DND-41 (cell line): Measurements from ENCODE around the gene PRKCE.

Source experiments
- ATAC-seq: fragments of 200-7000 bp; cut with Tn5 transposase; 3 replicates; pipeline ENCODE4 v1.9.1; 2021; ENCODE audit warnings: low read depth; ENCODE audit not compliant: insufficient read depth
- DNase-seq: peaks from one replicate; pipeline ENCODE4 v3.0.0-alpha.2; 2020
- H2AFZ ChIP-seq: 2 replicates; pipeline ENCODE4 v1.6.0; 2012; ENCODE audit warnings: low read depth, low read length
- H3K27ac ChIP-seq: 2 replicates; pipeline ENCODE4 v1.5.1; 2012; ENCODE audit warnings: low read length, inconsistent platforms
- H3K27me3 ChIP-seq: fragments of 200-600 bp; sonication (generic); 2 replicates; pipeline ENCODE4 v1.6.0; 2012; ENCODE audit warnings: low read length, mild to moderate bottlenecking, inconsistent platforms; ENCODE audit not compliant: insufficient read depth, poor library complexity
- H3K36me3 ChIP-seq: 2 replicates; pipeline ENCODE4 v1.5.1; 2012; ENCODE audit warnings: low read length, inconsistent platforms; ENCODE audit not compliant: insufficient read depth
- H3K4me1 ChIP-seq: 2 replicates; pipeline ENCODE4 v1.5.1; 2012; ENCODE audit warnings: mild to moderate bottlenecking, low read length; ENCODE audit not compliant: insufficient read depth
- H3K4me2 ChIP-seq: 2 replicates; pipeline ENCODE4 v1.6.0; 2012; ENCODE audit warnings: mild to moderate bottlenecking, moderate library complexity, low read length, inconsistent platforms; ENCODE audit not compliant: insufficient read depth
- H3K4me3 ChIP-seq, 2 experiments: fragments of 200-600 bp in 1 of 2; shearing (Covaris generic) in 1 of 2; 2 replicates each; pipeline ENCODE4 v1.5.1; 2012 to 2016; ENCODE audit warnings: inconsistent platforms in 2 of 2, low read length in 2 of 2, mild to moderate bottlenecking in 2 of 2, low read depth in 1 of 2, moderate library complexity in 1 of 2
- H3K79me2 ChIP-seq: 2 replicates; pipeline ENCODE4 v1.6.0; 2012; ENCODE audit warnings: low read length, inconsistent platforms; ENCODE audit not compliant: insufficient read depth
- H3K9ac ChIP-seq: 2 replicates; pipeline ENCODE4 v1.6.0; 2012; ENCODE audit warnings: low read depth, mild to moderate bottlenecking, inconsistent platforms, low read length, moderate library complexity
- H3K9me3 ChIP-seq: 2 replicates; pipeline ENCODE4 v1.5.1; 2012; ENCODE audit warnings: low read length, moderate library complexity, mild to moderate bottlenecking, inconsistent platforms; ENCODE audit not compliant: insufficient read depth, severe bottlenecking
- H4K20me1 ChIP-seq: 2 replicates; pipeline ENCODE4 v1.6.0; 2012; ENCODE audit warnings: low read length; ENCODE audit not compliant: insufficient read depth
- CTCF ChIP-seq: IDR thresholded peaks from 2 replicates; pipeline ENCODE4 v1.5.1; 2012; ENCODE audit warnings: borderline replicate concordance, low read length, moderate library complexity, mild to moderate bottlenecking; ENCODE audit not compliant: poor library complexity, severe bottlenecking; ENCODE audit errors: extremely low read depth
- EZH2 ChIP-seq: IDR thresholded peaks from 3 replicates; pipeline ENCODE4 v1.6.1; 2012; ENCODE audit warnings: borderline replicate concordance, low read depth, mild to moderate bottlenecking, moderate library complexity, low read length, inconsistent platforms; ENCODE audit not compliant: severe bottlenecking

PRKCE gene

DNA sequence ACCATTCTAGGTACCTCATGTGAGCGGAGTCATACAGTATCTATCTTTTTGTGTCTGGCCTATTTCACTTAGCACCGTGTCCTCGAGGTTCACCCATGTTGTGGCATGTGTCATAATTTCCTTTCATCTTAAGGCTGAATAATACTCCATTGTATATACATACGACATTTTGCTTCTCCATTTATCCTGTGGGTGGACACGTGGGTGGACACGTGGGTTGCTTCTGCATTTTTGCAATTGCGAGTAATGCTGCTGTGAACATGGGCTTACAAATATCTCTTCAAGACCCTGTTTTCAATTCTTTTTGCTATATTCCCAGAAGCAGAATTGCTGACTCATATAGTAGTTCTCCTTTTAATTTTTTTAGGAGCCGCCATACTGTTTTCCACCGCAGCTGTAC is 402.1 kb downstream of the PRKCE start:
- no peaks in the 10 kb centered on the region for H3K4me1 ChIP-seq
- no peaks in the 10 kb centered on the region for H3K36me3 ChIP-seq
- TF ChIP-seq EZH2 (no peak), CTCF (no peak)
- no peaks in the 10 kb centered on the region for H3K79me2 ChIP-seq
- H2AFZ ChIP-seq = no peak overlapping the region
- H3K9me3 ChIP-seq = no peaks in the 10 kb centered on the region
- ATAC-seq (no peak), DNase-seq (no peak)
- H3K9ac ChIP-seq = no peak overlapping the region
- H3K27me3 ChIP-seq = no peaks in the 10 kb centered on the region
- H4K20me1 ChIP-seq = no peaks in the 10 kb centered on the region
- H3K27ac ChIP-seq = no peak overlapping the region
- no peak overlapping the region for H3K4me3 ChIP-seq
- no peak overlapping the region for H3K4me2 ChIP-seq

DNA sequence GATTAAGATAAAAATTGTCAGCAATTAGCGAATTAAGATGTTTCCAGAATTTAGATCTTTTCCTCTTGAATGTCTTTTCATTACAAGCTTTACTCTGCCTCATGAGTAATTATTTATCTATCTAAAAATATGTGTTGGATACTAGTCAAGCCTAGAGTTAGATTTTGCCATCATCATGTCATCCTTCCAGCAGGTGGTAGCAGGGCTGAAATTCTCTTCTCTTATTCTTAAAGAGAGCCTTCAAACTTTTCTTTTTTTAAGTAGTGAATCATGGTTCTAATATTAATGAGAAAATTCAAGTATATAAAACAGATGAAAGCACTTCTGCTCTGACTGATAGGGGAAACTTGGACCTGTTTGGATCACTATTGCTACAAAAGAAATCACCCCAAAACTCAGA is 405.1 kb downstream of the PRKCE start:
- TF ChIP-seq EZH2 (no peak), CTCF (no peak)
- no peak for ATAC-seq
- no peaks in the 10 kb centered on the region for H3K4me1 ChIP-seq
- no peaks in the 10 kb centered on the region for H3K9me3 ChIP-seq
- H3K79me2 ChIP-seq = no peaks in the 10 kb centered on the region
- no peak overlapping the region for H2AFZ ChIP-seq
- no peak overlapping the region for H3K9ac ChIP-seq
- DNase-seq = no peak
- H3K36me3 ChIP-seq = no peaks in the 10 kb centered on the region
- no peak overlapping the region for H3K4me2 ChIP-seq
- H4K20me1 ChIP-seq = no peaks in the 10 kb centered on the region
- H3K27ac ChIP-seq = no peak overlapping the region
- H3K27me3 ChIP-seq = no peaks in the 10 kb centered on the region
- no peak overlapping the region for H3K4me3 ChIP-seq

- no peak overlapping the region for H3K4me3 ChIP-seq
- ATAC-seq (no peak), DNase-seq (no peak)
- no peaks in the 10 kb centered on the region for H4K20me1 ChIP-seq
- no peak overlapping the region for H3K9ac ChIP-seq
- H2AFZ ChIP-seq = no peak overlapping the region
- H3K4me1 ChIP-seq = no peaks in the 10 kb centered on the region
- TF ChIP-seq EZH2 (no peak), CTCF (no peak)
- no peaks in the 10 kb centered on the region for H3K27me3 ChIP-seq
- no peak overlapping the region for H3K4me2 ChIP-seq
- no peak overlapping the region for H3K27ac ChIP-seq
- H3K36me3 ChIP-seq = no peaks in the 10 kb centered on the region
- no peaks in the 10 kb centered on the region for H3K79me2 ChIP-seq
- H3K9me3 ChIP-seq = no peaks in the 10 kb centered on the region
Observed at GRCh38 chr2:46058140-46058539, 406.7 kb downstream of the PRKCE start.

DNA sequence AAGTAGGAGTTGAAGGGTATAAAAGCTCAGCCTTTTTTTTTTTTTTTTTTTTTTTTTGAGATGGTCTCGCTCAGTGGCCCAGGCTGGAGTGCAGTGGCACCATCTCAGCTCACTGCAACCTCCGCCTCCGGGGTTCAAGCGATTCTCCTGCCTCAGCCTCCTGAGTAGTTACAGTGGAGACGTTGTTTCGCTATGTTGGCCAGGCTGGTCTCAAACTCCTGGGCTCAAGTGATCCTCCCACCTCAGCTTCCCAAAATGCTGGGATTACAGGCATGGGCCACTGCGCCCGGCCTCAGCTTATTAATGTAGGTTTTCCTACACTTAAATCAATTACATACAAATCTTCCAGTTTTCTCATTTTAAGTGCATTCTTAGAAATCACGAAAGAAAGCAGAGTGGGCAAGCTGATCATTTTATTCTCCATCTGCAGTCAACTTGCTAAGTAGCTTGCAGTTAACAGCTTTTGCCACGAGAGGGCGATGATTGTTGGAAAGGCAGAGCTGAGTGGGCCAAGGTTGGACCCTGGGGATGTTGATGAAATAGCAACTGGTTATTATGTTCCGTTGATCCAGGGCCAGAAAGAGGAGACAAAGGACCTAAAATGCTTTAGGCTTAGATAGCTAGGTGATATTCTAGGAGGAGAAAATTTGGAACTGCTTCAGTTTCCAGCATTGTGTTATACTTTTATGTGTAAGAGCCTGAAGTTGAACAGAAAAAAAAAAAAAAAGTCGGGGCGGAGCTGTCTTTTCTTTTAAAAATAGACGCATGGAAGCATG is 411.4 kb downstream of the PRKCE start:
- DNase-seq (peak; percentile 81), ATAC-seq (peak; percentile 79)
- H3K79me2 ChIP-seq = no peaks in the 10 kb centered on the region
- no peak overlapping the region for H3K9ac ChIP-seq
- H3K4me1 ChIP-seq = 0 out of 2 replicates have a peak, but pooled peaks cover 5% of the 10 kb centered on the region
- H3K9me3 ChIP-seq = no peaks in the 10 kb centered on the region
- H3K4me2 ChIP-seq = no peak overlapping the region
- H3K27ac ChIP-seq = no peak overlapping the region
- no peaks in the 10 kb centered on the region for H3K27me3 ChIP-seq
- H3K4me3 ChIP-seq = no peak overlapping the region
- TF ChIP-seq CTCF (peak; percentile 95), EZH2 (no peak)
- no peaks in the 10 kb centered on the region for H3K36me3 ChIP-seq
- H2AFZ ChIP-seq = no peak overlapping the region
- no peaks in the 10 kb centered on the region for H4K20me1 ChIP-seq
